Amniotic stem cell (primary cell): ENCODE results near the gene F10.

Experiments used
- DNase-seq: peaks from one replicate; lab custom pipeline; 2025; lab: John Stamatoyannopoulos, UW

F10 gene

DNA sequence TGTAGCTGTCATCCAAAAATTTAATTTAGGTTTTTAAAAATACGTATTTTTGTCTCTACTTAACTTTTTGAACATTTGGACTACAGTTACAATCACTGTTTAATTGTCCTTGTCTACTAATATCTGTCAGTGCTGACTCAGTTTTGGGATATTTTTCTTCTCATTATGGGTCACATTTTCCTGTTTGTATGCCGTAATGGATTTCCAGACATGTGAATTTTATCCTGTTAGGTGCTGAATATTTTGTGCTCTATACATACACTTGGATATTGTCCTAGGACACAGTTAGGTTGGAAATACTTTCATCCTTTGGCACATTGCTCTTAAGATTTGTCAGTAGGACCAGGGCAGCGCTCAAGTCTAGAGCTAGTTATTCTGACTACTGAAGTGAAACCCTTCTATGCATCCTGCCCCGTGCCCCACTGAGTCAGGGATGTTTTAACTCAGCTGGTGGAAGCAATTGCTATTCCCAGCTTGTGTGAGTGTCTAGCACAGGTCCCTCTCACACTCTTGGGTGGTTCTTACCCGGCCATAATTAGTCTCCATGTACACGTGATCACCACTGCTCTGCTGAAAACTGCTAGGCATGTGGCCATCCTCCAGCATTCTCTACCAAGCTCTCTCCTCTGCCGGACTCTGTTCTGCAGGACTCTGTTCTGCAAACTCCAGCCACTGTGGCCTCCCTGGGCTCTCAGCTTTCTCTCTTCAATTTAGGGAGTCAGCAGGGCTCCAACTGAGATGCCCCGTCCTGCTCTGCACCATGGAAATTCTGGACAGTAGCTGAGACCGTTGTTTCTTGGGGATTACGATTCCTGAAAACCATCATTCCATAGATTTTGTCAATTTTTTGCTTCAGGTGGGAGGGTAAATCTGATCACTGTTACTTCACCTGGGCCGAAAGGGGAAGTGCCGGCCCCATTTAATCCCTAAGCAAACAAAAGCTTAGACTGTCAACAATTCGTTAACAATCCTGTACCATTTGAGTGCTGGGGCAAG is 47.0 kb downstream of the F10 start:
- no peak for DNase-seq

DNA sequence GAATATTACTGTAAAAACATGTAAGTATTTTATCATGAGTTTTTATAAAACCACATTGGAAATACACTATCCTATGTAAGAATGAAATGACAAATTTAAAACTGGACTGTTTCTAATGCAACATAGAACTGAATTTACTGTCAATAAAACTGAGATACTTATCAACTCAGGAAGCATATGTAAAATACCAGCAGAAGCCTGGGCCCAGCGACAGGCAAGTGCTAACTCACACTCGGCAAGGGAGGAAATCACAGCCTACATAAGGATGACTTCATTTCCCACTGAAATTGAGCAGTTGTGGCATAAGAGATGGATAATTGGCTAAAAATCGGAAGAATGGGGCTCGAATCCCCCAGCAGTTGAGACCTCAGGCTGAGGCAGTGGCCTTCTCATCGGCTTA is 47.9 kb downstream of the F10 start:
- no peak for DNase-seq

DNA sequence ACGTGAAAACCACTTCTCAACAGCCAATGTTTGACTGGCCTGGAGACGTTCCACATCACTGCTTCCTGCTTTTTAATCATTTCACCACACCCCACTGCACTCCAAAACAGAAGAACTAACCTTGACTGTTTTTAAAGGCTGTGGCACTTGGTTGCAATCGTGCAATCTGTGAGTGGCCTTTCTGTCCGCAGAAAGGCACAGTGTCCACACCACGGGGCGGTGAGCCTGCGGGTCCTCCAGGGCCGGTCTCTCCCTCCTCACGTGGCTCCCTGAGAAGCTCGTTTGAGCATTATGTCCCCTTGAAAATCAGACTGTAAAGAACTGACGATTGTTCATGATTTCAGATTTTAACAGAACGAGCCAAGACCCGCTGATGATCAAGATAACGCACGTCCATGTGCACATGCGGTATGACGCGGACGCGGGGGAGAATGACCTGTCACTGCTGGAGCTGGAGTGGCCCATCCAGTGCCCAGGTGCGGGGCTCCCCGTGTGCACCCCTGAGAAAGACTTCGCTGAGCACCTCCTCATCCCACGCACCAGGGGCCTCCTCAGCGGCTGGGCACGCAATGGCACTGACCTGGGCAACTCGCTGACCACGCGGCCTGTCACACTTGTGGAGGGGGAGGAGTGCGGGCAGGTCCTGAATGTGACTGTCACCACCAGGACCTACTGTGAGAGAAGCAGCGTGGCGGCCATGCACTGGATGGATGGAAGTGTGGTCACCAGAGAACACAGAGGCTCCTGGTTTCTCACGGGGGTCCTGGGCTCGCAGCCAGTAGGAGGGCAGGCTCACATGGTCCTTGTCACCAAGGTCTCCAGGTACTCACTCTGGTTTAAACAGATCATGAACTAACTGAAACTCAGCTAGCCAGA is 48.9 kb downstream of the F10 start:
- no peak for DNase-seq

DNA sequence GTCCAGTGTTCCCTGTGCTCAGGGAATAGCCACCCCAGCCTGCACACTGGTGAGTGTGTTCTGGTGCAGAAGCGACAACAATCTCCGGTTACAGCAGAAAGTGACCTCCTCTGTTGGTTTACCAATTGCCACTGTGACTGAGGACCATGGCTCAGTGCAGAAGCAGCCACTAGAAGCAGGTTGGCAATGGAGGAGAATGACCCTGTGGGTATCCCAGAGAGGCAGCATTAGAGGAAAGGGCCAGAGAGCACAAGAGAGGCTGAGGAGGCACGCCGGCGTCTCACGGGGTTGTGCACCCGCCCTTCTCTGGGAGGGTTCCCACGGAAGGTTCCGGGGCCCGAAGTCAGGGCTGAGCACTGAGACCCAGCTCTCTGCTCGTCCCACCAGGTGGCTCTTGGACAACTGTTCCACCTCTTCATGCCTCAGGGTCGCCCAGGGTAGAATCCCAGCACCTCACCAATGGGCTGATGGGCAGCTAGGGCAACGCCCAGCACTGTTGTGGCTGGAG is 49.9 kb downstream of the F10 start:
- no peak for DNase-seq

DNA sequence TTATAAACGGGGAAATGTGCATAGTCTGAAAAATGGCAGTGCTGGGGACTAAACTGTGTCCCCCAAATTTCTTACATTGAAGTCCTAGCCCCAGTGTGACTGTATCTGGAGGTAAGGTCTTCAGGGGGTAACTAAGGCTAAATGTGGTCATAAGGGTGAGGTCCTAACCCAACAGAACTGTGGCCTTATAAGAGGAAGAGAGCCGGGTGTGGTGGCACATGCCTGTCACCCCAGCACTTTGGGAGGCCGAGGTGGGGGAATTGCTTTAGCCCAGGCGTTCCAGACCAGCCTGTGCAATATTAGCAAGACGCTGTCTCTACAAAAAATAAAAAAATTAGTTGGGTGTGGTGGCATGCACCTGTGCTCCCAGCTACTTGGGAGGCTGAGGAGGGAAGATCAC is 53.7 kb downstream of the F10 start:
- DNase-seq, result no peak

DNA sequence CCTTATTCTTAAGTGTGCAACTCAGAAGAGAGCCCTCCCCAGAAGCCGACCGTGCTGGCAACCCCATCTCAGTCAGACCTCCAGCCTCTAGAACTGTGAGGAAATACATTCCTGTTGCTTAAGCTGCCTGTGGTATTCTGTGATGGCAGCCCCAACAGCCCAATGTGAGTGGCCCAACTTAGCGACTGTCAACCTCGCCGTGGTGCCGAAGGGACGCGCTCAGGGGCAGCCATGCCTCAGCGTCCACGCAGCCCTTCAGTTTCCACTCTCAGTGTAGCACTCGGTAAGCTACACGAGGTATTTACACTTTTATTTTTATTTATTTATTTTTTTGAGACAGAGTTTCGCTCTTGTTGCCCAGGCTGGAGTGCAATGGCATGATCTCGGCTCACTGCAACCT is 54.2 kb downstream of the F10 start:
- DNase-seq, result no peak

DNA sequence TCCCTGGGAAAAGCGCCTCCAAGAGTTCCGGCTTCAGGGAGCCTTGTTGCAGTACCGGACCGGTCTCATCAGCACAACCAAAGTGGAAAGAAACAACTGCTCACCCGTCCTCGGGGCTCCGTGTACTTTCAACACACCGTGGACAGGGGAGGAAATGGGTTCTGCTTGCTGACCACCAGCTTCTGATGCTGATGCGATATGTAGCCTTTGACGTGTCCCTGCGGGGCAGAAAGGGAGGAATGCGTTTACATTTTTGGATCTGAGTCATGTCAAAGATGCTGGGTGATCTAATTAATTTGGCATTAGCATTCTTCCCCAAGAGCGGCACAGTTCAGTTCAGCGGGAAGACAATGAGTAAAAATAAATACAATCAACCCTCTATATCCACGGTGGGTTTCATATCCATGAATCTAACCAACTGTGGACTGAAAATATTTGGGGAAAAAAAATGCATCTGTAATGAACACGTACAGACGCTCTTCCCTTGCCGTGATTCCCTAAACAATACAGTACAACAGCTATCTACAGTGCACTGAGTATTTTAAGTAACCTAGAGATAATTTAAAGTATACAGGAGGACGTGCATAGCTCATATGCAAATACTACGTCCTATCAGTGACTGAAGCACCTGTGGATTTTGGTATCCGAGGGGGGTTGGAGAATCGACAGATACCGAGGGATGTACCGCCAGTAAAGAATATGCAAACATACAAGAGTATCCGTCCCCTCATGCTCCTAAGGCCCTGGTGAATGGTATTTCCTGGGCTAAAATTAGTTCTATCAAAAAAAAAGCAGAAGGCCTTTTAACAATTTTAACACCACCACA is 55.7 kb downstream of the F10 start:
- peak; percentile 87 for DNase-seq

DNA sequence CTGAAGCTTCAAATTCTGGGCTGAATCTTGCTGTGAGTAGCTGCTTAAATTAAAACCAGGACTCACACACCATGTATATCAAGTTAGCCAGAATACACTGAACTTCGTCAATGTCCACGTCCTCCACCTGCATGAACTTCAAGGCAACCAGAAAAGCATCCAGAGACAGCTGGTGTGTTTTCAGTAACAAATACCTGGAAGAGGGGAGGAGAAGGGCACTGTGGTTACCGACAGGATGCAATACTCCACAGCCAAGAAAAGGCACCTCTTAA is 56.2 kb downstream of the F10 start:
- DNase-seq, result no peak

DNA sequence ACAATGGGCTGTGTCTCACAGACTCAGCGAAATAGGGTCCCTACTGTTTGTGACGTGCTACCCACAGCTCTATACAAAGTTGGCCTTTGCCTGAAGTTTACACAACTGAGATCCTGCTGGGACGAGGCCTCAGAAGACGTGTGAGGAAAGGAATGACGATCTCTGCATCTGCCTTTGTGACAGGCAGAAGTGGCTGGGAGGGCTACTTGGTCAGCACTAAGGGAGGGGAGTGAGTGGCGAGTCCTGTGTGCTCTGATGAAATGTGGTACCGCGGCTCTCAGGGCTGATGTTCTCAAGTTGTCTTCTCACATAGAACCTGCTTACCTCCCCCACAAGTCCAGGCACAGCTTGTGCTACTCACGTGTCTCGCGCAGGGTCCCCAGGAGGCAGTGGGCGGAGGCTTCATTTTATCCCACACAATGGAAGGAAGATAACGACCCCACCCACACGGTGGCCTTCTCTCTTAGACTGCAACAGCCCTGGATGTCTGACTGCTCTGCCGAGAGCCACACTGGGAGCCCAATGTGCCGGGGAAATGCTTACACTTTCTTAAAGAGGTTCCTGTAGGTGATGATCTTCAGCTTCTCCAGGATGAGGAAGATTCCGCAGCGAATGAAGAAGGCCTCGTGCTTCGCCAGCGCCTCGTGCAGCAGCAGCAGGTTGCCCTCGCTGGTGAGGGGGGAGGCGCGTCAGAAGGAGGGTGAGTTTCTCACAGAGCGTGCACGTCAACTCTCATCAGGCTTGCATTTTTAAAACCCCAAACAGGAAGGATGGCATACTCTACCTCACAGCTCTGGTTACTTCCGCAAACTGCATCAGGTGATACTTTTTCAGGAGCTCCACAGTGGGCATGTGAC is 57.0 kb downstream of the F10 start:
- DNase-seq, result no peak

DNA sequence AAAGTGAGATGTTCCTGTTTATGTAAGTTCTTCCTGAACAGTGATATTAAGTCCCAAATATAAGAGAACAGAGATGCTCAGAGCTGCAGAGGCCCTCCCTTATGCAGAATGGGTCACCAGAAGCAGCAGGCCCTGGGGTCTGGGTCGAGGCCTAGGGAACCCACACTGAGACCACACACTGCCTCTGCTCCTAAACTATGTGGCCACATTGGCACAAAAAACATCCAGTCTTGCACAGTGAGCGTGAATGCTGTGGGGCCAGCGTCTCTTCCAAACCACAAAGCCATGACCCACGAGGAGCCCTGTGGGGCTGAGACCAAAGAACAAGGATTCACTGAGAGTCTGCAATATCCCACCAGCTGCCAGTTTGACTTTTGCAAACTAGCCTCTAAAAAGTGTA is 59.4 kb downstream of the F10 start:
- DNase-seq, result no peak

DNA sequence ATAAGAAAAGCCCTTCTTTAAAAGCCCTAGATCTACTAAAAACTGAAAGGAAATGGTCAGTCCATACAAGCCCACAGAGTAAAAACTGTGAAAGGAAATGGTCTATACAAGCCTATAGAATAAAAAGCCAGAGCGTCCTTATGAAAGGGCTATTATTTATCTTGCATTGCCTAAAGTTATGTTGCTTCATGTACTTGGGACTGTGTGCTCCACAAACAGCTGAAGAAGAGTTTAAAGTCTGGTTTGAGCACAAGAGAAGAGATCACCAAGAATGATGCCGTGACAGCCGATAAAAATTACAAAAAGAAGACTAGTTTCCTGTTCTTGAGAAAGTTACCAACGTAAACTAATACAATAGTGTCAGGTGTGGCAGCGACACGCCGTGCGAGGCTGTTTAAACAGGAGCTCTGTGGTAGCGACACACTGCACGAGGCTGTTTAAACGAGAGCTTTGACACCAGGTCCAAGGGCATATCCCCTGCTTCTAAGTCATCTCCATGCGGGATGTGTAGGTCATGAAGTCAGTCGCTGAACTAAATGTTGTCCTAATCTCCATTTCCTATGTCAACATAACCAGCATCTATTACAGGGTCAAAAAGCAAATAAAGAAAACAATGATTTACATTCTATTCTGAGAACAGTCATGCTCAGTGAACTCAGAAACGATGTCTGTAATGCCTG is 61.0 kb downstream of the F10 start:
- no peak for DNase-seq

DNA sequence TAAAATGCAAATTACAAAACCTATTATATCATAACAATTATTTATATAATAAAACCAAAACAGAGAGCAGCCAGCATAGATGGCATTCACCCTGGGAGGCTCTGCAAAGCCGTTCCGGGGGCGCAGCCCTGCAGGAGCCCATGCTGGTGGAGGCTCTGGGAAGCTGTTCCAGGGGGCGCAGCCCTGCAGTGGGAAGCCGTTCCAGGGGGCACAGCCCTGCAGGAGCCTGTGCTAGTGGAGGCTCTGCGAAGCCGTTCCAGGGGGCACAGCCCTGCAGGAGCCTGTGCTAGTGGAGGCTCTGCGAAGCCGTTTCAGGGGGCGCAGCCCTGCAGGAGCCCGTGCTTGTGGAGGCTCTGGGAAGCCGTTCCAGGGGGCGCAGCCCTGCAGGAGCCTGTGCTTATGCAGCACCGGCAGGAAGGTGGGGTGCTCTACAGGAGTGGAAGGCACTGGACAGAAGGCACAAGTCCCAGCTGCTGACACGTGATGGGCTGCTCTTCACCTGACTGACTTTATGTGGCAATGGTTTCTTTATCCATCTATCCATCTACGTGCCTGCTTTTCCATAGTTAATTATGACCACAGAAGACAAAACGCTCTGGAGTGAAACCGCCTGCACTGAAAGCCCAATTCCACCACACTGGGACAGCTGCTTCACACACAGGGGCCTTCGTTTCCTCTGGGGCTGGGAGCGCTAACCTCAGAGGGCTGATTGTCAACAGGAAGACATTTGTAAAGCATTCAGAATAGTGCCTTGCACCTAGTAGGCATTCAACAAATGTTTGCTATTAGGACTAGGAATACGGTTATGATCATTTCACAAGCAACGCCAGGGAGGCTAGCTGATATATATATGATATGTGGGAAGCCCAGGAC is 62.2 kb downstream of the F10 start:
- no peak for DNase-seq

DNA sequence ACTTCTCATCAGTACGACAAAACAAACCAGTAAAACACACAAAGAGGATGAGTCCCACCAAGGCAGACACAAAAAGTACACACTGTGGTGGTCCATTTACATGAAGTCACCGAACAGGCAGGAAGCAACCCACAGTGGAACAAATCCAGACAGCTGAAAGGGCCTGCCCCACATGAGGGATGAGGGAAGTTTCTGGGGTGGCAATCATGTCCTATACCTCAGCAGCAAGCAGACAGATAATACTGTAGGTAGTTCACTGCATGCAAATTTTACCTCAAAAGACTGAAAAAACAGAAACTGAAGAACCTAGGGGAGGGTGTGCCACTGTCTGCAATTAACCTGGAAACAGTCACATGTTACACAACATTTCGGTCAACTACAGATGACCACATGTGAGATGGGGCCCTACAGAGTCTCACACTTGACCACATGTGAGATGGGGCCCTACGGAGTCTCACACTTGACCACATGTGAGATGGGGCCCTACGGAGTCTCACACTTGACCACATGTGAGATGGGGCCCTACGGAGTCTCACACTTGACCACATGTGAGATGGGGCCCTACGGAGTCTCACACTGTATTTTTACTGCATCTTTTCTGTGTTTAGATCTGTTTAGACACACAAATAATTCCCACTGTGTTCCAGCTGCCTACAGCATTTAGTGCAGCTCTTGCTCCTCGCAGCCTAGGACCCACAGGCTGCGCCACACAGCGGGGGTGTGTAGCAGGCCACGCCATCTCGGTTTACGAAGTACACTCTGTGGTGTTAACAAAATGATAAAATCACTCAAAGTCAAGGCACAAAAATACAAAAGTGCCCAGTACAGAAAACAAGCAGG is 63.7 kb downstream of the F10 start:
- no peak for DNase-seq

DNA sequence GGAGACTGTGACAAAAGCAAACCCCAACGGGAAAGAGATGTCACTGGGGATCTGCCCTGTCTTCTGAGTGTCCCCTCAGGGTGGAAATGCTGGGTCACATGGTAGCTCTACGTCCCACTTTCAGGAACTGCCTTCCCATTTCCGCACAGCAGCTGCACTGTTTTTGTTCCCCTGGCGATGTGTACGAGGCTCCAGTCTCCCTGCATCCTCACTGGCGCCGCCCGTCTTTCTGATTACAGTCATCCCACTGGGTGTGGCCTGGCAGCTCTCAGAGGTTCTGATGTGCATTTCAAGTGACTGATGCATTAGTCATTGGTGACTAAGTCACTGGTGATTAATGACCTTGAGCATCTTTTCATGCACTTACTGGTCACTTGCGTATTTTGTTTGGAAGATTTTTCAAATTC is 64.7 kb downstream of the F10 start:
- DNase-seq, result peak; percentile 97

DNA sequence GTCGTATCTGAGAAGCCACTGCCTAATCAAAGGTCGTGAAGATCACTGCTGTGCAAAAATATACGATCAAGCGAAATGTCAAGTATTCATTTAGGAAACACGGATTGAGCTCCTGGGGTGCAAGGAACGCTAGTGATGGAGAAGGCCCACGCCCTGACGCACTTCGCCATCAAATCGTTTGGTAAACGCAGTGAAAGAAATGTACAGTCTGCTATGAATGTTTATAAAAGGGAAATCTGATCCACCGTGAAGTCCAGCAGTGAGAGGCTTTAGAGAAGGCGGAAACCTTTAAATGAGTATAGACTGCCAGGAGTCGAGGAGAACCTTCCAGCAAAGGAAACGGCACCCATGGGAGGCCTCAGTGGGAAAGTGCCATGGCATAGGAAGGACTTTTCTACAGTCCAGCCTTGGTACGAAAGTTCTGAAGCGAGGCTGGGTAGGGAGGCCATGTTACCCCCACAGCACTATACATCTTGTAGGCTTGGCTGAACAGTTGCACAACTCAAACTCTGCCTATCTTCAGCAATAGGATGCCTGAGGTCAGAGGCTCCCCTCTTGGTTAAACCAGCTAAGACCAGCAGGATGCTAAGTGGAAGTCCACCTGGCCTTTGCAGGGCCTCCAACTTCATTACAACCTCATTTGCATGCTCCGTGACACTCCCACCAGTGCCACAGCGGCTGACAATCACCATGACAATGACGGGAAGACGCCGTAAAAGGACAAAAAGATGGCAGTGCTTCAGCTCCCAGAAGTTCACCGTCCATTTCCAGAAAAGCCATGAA is 65.5 kb downstream of the F10 start:
- no peak for DNase-seq

DNA sequence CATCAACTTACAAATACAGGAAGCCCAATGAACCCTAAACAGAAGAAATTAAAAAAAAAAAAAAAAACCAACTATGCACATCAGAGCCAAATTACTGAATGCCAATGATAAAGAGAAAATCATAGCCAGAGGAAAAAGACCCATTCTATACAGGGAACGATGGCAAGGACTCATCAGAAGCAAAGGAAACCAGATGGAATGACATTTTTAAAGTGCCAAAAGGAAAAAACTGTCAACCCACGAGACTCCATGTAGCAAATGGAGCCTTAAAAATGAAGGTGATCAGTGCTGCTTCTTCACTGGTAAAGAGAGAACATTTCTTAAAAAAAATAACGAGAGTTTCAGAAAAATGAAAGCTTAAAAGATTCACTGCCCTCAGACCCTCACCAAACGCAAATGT is 67.6 kb downstream of the F10 start:
- DNase-seq, result no peak

DNA sequence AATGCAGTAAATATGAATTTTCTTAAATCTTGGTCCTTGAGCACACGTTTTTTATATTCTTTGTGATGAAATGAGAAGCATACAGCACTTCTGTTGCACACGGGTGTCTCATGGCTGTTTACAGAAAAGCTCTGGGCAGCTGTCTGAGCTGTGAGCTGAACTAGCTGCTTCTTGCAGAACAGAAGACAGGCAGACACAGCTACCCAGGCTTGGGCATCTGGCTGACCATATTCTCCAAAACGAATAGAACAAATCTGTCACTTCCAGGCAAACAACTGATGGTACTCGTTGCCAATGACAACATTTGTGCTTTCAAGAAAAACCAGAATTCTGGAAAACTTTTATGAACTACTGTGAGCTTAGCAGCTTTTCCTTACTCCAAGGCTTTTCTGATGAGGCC is 69.7 kb downstream of the F10 start:
- no peak for DNase-seq

DNA sequence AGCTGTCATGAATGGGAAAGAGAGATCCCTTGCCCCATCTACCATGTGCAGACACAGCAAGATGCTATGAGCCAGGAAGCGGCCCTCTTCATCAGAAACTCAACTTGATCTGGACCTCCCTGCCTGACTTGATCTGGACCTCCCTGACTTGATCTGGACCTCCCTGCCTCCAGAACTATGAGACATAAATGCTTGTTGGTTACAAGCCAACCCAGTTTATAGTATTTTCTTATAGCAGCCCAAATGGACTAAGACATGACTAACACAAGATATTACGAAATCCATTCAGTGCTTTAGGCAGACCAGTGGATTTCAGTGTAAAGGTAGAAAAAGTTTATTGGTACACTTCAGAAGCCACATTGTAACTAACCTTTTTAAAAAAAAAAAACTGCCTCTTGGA is 70.3 kb downstream of the F10 start:
- DNase-seq, result no peak
